Spleen (tissue), 7 donors: ENCODE data around the gene GYS1.
A peak's percentile ranks its signal among the peaks of the same experiment; 100 is the strongest.

ENCODE experiments used
- POLR2A ChIP-seq, 3 donors: fragments of 450-650 bp; IDR thresholded peaks; one replicate each; pipeline ENCODE4 v1.5.1; 2017; ENCODE audit warnings: antibody characterized with exemption in 3 of 3, mild to moderate bottlenecking in 1 of 3
- POLR2AphosphoS5 ChIP-seq, 3 donors: sonication (generic); formaldehyde crosslinking; IDR thresholded peaks; one replicate each; pipeline ENCODE4 v1.5.1; 2017; ENCODE audit warnings: antibody characterized with exemption in 3 of 3
- TF ChIP-seq, protein P1 (sequence below), 11 experiments: fragments of 200-600 bp in 7 of 11; fragments of 450-650 bp in 4 of 11; sonication (generic) in 4 of 11; IDR thresholded peaks in 8 of 11; conservative IDR thresholded peaks in 3 of 11; 1 replicate in 7 of 11; 2 replicates in 4 of 11; pipeline versions ENCODE4 v1.4.0 to v1.8.0; 2016 to 2021; ENCODE audit warnings: antibody characterized with exemption in 11 of 11, inconsistent platforms in 4 of 11, mild to moderate bottlenecking in 1 of 11
- donor health status: DM: no; HTN: no; CAD: no; lungs with moderate emphysema.
- donor health status: DM: no; HTN: no; CAD: no.
- donor health status: DM: no; HTN: no; CAD: no.

DNA sequence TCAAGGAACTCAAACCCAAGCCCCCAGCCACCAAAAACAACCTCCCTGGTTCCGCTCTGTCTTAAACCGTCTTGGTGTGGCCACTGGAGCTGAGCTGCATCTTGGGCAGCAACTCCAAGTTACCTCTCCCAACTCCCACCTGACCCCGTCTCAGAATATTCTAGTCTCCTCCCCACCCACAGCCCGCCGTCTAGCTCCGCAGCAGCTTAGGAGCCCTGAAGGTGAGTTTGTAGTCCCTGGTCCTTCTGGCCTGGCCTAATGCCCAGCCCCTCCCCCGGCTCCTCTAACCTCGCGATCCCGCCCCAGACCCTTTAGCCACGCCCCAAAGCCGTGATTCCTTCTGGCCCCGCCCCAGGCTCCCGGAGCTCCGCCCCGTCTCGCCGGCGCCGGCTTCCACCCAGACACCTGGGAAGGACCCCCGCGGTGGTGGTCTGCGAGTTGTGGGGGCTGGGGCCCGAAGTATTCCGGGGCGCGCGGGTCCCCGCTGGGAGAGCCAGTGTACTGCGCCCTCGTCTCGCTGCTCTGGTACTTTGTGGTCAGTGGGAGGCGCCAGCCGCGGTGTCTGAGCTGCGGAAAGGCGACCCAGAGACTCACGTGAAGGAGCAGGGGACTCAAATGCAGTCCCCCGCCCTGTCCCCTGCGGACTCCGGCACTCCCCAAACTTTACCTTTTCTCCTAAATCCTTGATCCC, 26.3 kb upstream of the GYS1 start:
- TF ChIP-seq, protein P1, sequence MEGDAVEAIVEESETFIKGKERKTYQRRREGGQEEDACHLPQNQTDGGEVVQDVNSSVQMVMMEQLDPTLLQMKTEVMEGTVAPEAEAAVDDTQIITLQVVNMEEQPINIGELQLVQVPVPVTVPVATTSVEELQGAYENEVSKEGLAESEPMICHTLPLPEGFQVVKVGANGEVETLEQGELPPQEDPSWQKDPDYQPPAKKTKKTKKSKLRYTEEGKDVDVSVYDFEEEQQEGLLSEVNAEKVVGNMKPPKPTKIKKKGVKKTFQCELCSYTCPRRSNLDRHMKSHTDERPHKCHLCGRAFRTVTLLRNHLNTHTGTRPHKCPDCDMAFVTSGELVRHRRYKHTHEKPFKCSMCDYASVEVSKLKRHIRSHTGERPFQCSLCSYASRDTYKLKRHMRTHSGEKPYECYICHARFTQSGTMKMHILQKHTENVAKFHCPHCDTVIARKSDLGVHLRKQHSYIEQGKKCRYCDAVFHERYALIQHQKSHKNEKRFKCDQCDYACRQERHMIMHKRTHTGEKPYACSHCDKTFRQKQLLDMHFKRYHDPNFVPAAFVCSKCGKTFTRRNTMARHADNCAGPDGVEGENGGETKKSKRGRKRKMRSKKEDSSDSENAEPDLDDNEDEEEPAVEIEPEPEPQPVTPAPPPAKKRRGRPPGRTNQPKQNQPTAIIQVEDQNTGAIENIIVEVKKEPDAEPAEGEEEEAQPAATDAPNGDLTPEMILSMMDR (IDR thresholded peaks at IDR 0.05 in 8 of 11, conservative IDR thresholded peaks at IDR 0.05 in 3 of 11) = no peak
- TF ChIP-seq POLR2AphosphoS5 (IDR thresholded peaks at IDR 0.05) = peak in 1 of 3 donors; percentile 22
- TF ChIP-seq POLR2A (IDR thresholded peaks at IDR 0.05) = no peak
